Trophoblast cell (in vitro differentiated cells and primary cell): ENCODE data around the gene ENTPD6.
A peak's percentile ranks its signal among the peaks of the same experiment; 100 is the strongest.

ENCODE experiments used
- DNase-seq, 2 donors: peaks; one replicate each; pipeline ENCODE4 v3.0.0-alpha.2; 2016
- H2AFZ ChIP-seq: 2 replicates; pipeline ENCODE4 v1.6.1; 2013; ENCODE audit warnings: low read length, moderate library complexity, mild to moderate bottlenecking; ENCODE audit not compliant: insufficient read depth, poor library complexity
- H2AK5ac ChIP-seq: 2 replicates; pipeline ENCODE4 v1.6.1; 2013; ENCODE audit warnings: mild to moderate bottlenecking, low read length
- H2BK120ac ChIP-seq: 2 replicates; pipeline ENCODE4 v1.6.1; 2013; ENCODE audit warnings: low read length, mild to moderate bottlenecking, moderate library complexity; ENCODE audit not compliant: insufficient read depth, poor library complexity
- H2BK12ac ChIP-seq: 2 replicates; pipeline ENCODE4 v1.6.1; 2013; ENCODE audit warnings: mild to moderate bottlenecking, low read length, moderate library complexity
- H2BK5ac ChIP-seq: 2 replicates; pipeline ENCODE4 v1.6.1; 2013; ENCODE audit warnings: low read length, low read depth, moderate library complexity, mild to moderate bottlenecking; ENCODE audit not compliant: poor library complexity
- H3K14ac ChIP-seq: 2 replicates; pipeline ENCODE4 v1.6.1; 2013; ENCODE audit warnings: mild to moderate bottlenecking, low read length
- H3K18ac ChIP-seq: 2 replicates; pipeline ENCODE4 v1.6.1; 2013; ENCODE audit warnings: mild to moderate bottlenecking, low read length
- H3K23ac ChIP-seq: 2 replicates; pipeline ENCODE4 v1.6.1; 2013; ENCODE audit warnings: low read length
- H3K27ac ChIP-seq: 2 replicates; pipeline ENCODE4 v1.5.1; 2013; ENCODE audit warnings: low read depth, mild to moderate bottlenecking, inconsistent platforms, low read length, moderate library complexity
- H3K27me3 ChIP-seq: 2 replicates; pipeline ENCODE4 v1.6.1; 2013; ENCODE audit warnings: inconsistent platforms, mild to moderate bottlenecking, low read length, moderate library complexity; ENCODE audit not compliant: insufficient read depth
- H3K36me3 ChIP-seq, 2 experiments: 1 replicate in 1 of 2; 2 replicates in 1 of 2; pipeline ENCODE4 v1.6.1; 2013; ENCODE audit warnings: low read length in 2 of 2, mild to moderate bottlenecking in 2 of 2, moderate library complexity in 1 of 2; ENCODE audit not compliant: insufficient read depth in 2 of 2, control insufficient read depth in 1 of 2
- H3K4ac ChIP-seq: 2 replicates; pipeline ENCODE4 v1.6.1; 2013; ENCODE audit warnings: low read depth, mild to moderate bottlenecking, low read length, moderate library complexity
- H3K4me1 ChIP-seq, 2 experiments: 1 replicate in 1 of 2; 2 replicates in 1 of 2; pipeline ENCODE4 v1.6.1; 2013; ENCODE audit warnings: low read length in 2 of 2, mild to moderate bottlenecking in 2 of 2, moderate library complexity in 1 of 2; ENCODE audit not compliant: insufficient read depth in 2 of 2, control insufficient read depth in 1 of 2
- H3K4me2 ChIP-seq: 2 replicates; pipeline ENCODE4 v1.6.1; 2013; ENCODE audit warnings: inconsistent platforms, mild to moderate bottlenecking, low read length, moderate library complexity
- H3K4me3 ChIP-seq: 2 replicates; pipeline ENCODE4 v1.5.1; 2013; ENCODE audit warnings: mild to moderate bottlenecking, low read depth, low read length, inconsistent platforms
- H3K79me1 ChIP-seq: one replicate; pipeline ENCODE4 v1.6.1; 2013; ENCODE audit warnings: low read length
- H3K79me2 ChIP-seq: 2 replicates; pipeline ENCODE4 v1.6.1; 2013; ENCODE audit warnings: low read length, mild to moderate bottlenecking; ENCODE audit not compliant: control insufficient read depth, insufficient read depth, poor library complexity
- H3K9ac ChIP-seq: 2 replicates; pipeline ENCODE4 v1.6.1; 2013; ENCODE audit warnings: mild to moderate bottlenecking, low read length
- H3K9me3 ChIP-seq: 2 replicates; pipeline ENCODE4 v1.6.1; 2013; ENCODE audit warnings: low read depth, mild to moderate bottlenecking, control low read depth, inconsistent platforms, low read length; ENCODE audit not compliant: insufficient read depth
- H4K12ac ChIP-seq: 2 replicates; pipeline ENCODE4 v1.6.1; 2013; ENCODE audit warnings: low read depth, mild to moderate bottlenecking, low read length, moderate library complexity
- H4K8ac ChIP-seq: 2 replicates; pipeline ENCODE4 v1.6.1; 2013; ENCODE audit warnings: low read depth, mild to moderate bottlenecking, low read length, moderate library complexity
- H4K91ac ChIP-seq: one replicate; pipeline ENCODE4 v1.6.1; 2013; ENCODE audit warnings: low read depth, mild to moderate bottlenecking, low read length, moderate library complexity
- WGBS: extraction: QIAGEN DNeasy Blood & Tissue Kit; methylation state at CpG from one replicate; pipeline ENCODE4 v1.1.7; 2013; ENCODE audit warnings: missing lambda C conversion rate; ENCODE audit not compliant: insufficient read length, insufficient coverage; ENCODE audit errors: extremely low coverage; 5-methylcytosine and 5-hydroxymethylcytosine counted together

The ENTPD6 gene

DNA sequence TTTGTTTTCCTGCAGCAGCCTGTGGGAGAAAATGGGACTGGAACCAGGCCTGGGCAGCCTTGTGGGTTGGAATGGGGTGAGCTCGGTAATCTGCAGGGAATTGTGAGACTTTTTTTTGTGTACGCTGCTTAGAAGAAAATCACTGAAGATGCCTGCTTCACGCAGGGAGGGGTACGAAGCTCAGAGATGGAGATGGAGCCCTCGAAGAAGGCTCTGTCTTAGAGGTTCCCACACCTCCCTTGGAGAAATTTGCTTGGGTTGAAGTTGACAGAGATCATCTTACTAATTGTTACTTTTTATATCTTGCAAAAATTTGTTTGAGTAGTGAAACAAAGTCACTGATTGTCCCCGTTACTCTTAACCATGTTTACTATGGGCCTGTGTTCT, 53.3 kb downstream of the ENTPD6 start:
- H3K4me2 ChIP-seq = peak overlapping the region; percentile 97
- peaks cover 9% of the 10 kb centered on the region for H3K79me1 ChIP-seq
- peak overlapping the region; percentile 40 for H4K12ac ChIP-seq
- no CpG with 5 or more reads among the region's 6 CpGs for WGBS
- H3K27me3 ChIP-seq = no peaks in the 10 kb centered on the region
- peaks cover 9% of the 10 kb centered on the region for H3K79me2 ChIP-seq
- peak overlapping the region; percentile 50 for H4K91ac ChIP-seq
- peaks cover 3 to 4% of the 10 kb centered on the region in 2 experiments for H3K36me3 ChIP-seq
- H3K4me1 ChIP-seq = peaks cover 7% of the 10 kb centered on the region in 2 experiments
- H3K18ac ChIP-seq = no peak overlapping the region
- H3K14ac ChIP-seq = peak overlapping the region; percentile 46
- H4K8ac ChIP-seq = peak overlapping the region; percentile 90
- no peak overlapping the region for H3K23ac ChIP-seq
- peak overlapping the region; percentile 61 for H2AFZ ChIP-seq
- peak overlapping the region; percentile 6 for H3K4ac ChIP-seq
- no peaks in the 10 kb centered on the region for H3K9me3 ChIP-seq
- H3K4me3 ChIP-seq = peak overlapping the region; percentile 88
- DNase-seq = no peak
- peak overlapping the region; percentile 64 for H3K9ac ChIP-seq
- H3K27ac ChIP-seq = peak overlapping the region; percentile 78
- H2BK12ac ChIP-seq = no peak overlapping the region
- H2AK5ac ChIP-seq = no peak overlapping the region
- no peak overlapping the region for H2BK120ac ChIP-seq
- H2BK5ac ChIP-seq = no peak overlapping the region

DNA sequence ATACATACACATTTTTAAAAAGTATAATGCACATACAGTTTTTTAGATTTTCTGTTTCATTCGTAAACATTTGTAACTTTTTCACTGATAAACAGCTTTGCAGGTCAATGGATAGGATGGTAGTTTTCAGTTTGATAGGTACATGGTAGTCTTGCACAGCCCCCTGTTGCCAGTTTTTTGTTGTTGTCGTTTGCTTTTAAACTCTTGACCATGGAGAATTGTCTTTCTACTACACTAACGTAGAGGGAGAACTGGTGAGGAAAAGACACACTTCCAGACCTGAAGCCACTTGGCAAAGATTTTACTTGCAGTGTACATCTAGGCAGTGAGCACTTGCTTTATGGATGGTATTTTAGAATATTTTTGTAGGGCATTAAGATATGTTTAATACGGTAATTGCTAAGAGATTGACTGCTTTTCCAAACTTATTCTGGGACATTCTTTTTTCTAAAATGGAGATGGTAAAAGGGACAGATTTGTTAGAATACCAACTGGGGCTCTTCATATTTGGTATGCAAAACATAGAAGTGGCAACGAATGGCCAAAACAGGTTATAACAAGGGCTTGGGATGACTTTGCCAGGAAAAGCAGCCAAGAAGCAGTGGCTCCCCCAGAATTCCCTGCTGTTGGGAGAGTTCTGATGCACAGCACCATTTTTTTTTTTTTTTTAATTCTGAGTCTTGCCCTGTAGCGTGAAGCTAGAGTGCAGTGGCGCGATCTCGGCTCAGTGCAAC, 53.9 kb downstream of the ENTPD6 start:
- Histone ChIP-seq H3K9me3 (no peaks in the 10 kb centered on the region), H3K4me3 (no peak overlapping the region), H3K23ac (no peak overlapping the region), H2BK5ac (no peak overlapping the region), H3K4ac (no peak overlapping the region), H3K79me1 (peaks cover 9% of the 10 kb centered on the region), H3K79me2 (peaks cover 9% of the 10 kb centered on the region), H2AFZ (no peak overlapping the region), H3K27ac (no peak overlapping the region), H3K18ac (no peak overlapping the region), H2AK5ac (no peak overlapping the region), H4K91ac (no peak overlapping the region), H3K4me2 (peak overlapping the region; percentile 37), H3K9ac (no peak overlapping the region), H3K36me3 (peaks cover 3 to 4% of the 10 kb centered on the region in 2 experiments), H4K8ac (no peak overlapping the region), H2BK12ac (no peak overlapping the region), H3K4me1 (peaks cover 7% of the 10 kb centered on the region in 2 experiments), H4K12ac (no peak overlapping the region), H3K14ac (no peak overlapping the region), H2BK120ac (no peak overlapping the region), H3K27me3 (no peaks in the 10 kb centered on the region)
- WGBS = 100% methylated on average over 1 of the region's 9 CpGs
- DNase-seq = no peak

DNA sequence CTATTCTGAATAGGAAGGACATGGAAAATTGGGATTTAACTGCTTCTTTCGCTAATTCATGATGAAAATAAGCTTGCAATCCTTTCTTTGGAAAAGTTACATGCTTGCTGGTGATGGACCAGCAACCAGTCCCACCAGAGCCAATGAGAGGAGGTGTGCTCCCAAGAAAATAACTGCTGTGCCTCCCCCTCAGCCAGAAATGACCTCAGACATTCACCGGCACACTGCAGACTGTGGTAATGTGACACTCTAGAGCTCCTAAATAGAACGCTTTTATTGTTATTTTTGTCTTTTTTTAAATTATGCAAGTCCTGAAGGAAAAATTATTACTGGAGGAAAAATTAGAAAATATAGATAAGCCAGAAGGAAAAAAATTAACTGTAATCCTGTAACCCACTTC, 55.0 kb downstream of the ENTPD6 start:
- no peak overlapping the region for H3K4me2 ChIP-seq
- H3K4me3 ChIP-seq = no peak overlapping the region
- no peak overlapping the region for H4K91ac ChIP-seq
- H3K27ac ChIP-seq = no peak overlapping the region
- H4K12ac ChIP-seq = no peak overlapping the region
- no peak overlapping the region for H3K14ac ChIP-seq
- peaks cover 9% of the 10 kb centered on the region for H3K79me1 ChIP-seq
- H3K4ac ChIP-seq = no peak overlapping the region
- no peak for DNase-seq
- H2AFZ ChIP-seq = no peak overlapping the region
- H3K18ac ChIP-seq = no peak overlapping the region
- H3K79me2 ChIP-seq = peaks cover 9% of the 10 kb centered on the region
- WGBS = no CpG with 5 or more reads among the region's 3 CpGs
- no peak overlapping the region for H2BK5ac ChIP-seq
- peaks cover 7 to 10% of the 10 kb centered on the region in 2 experiments for H3K36me3 ChIP-seq
- no peak overlapping the region for H2BK12ac ChIP-seq
- no peak overlapping the region for H2AK5ac ChIP-seq
- H3K27me3 ChIP-seq = no peaks in the 10 kb centered on the region
- H3K23ac ChIP-seq = no peak overlapping the region
- no peaks in the 10 kb centered on the region for H3K9me3 ChIP-seq
- H2BK120ac ChIP-seq = no peak overlapping the region
- no peak overlapping the region for H3K9ac ChIP-seq
- H4K8ac ChIP-seq = no peak overlapping the region
- peaks cover 7% of the 10 kb centered on the region in 2 experiments for H3K4me1 ChIP-seq

DNA sequence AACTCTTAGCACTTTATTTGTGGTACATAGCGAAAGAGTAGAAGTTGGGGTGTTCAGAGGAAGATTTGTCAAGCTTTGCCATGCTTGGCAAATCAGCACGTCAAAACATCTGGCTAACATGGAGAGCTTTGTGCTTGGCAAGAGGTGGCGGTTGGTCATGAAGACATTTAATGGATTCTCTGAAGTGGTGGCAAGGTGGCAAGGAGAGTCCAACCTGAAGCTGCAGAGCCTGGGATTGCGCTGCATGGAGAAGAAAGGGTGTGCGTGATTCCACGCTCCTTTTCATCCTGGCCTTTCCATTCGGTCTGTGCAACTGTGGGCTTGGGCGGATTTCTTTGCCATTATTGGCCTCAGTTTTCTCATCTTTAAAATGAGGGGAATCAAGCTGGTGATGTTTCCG, 55.5 kb downstream of the ENTPD6 start:
- no peak overlapping the region for H3K4me3 ChIP-seq
- no peak overlapping the region for H3K18ac ChIP-seq
- H3K23ac ChIP-seq = no peak overlapping the region
- H3K79me2 ChIP-seq = peaks cover 9% of the 10 kb centered on the region
- H2AFZ ChIP-seq = no peak overlapping the region
- H3K4me2 ChIP-seq = no peak overlapping the region
- peaks cover 9% of the 10 kb centered on the region for H3K79me1 ChIP-seq
- H3K4ac ChIP-seq = no peak overlapping the region
- H3K27me3 ChIP-seq = no peaks in the 10 kb centered on the region
- H4K8ac ChIP-seq = no peak overlapping the region
- H2BK5ac ChIP-seq = no peak overlapping the region
- H3K14ac ChIP-seq = no peak overlapping the region
- H3K9ac ChIP-seq = peak overlapping the region; percentile 50
- H4K91ac ChIP-seq = no peak overlapping the region
- H2BK12ac ChIP-seq = no peak overlapping the region
- no CpG with 5 or more reads among the region's 9 CpGs for WGBS
- H3K36me3 ChIP-seq = peaks cover 7 to 10% of the 10 kb centered on the region in 2 experiments
- H2AK5ac ChIP-seq = no peak overlapping the region
- no peak overlapping the region for H3K27ac ChIP-seq
- DNase-seq = no peak
- H3K9me3 ChIP-seq = no peaks in the 10 kb centered on the region
- H2BK120ac ChIP-seq = no peak overlapping the region
- H4K12ac ChIP-seq = no peak overlapping the region
- H3K4me1 ChIP-seq = peaks cover 7% of the 10 kb centered on the region in 2 experiments
